DMS 273 (cell line): Measurements from ENCODE around the gene GNG12.

Experiments used
- DNase-seq: peaks from one replicate; lab custom pipeline; 2025; ENCODE audit not compliant: unreplicated experiment; lab: John Stamatoyannopoulos, UW

The GNG12 gene

GRCh38 chr1:67788238-67788790 is 45.0 kb downstream of the GNG12 start:
- DNase-seq, result no peak

- DNase-seq, result no peak
Observed at GRCh38 chr1:67787746-67788145, 45.5 kb downstream of the GNG12 start.

GRCh38 chr1:67785847-67786753 is 47.2 kb downstream of the GNG12 start:
- DNase-seq, result no peak

- no peak for DNase-seq
Observed at GRCh38 chr1:67784545-67785186, 48.6 kb downstream of the GNG12 start.

GRCh38 chr1:67780637-67781036 is 52.6 kb downstream of the GNG12 start:
- DNase-seq, result no peak

GRCh38 chr1:67777440-67777839 is 55.8 kb downstream of the GNG12 start:
- no peak for DNase-seq

- no peak for DNase-seq
Observed at GRCh38 chr1:67777016-67777415, 56.3 kb downstream of the GNG12 start.

GRCh38 chr1:67773462-67773861 is 59.8 kb downstream of the GNG12 start:
- DNase-seq, result no peak

- no peak for DNase-seq
Observed at GRCh38 chr1:67771749-67772148, 61.5 kb downstream of the GNG12 start.

GRCh38 chr1:67771152-67771551 is 62.1 kb downstream of the GNG12 start:
- DNase-seq, result peak; percentile 11

- no peak for DNase-seq
Observed at GRCh38 chr1:67769633-67770256, 63.5 kb downstream of the GNG12 start.

- DNase-seq, result no peak
Observed at GRCh38 chr1:67768480-67768879, 64.8 kb downstream of the GNG12 start.

- DNase-seq, result no peak
Observed at GRCh38 chr1:67767103-67767782, 66.0 kb downstream of the GNG12 start.

- DNase-seq, result peak; percentile 74
Observed at GRCh38 chr1:67766141-67766978, 66.9 kb downstream of the GNG12 start.

GRCh38 chr1:67764633-67765032 is 68.6 kb downstream of the GNG12 start:
- DNase-seq, result no peak

GRCh38 chr1:67761730-67762129 is 71.5 kb downstream of the GNG12 start:
- DNase-seq, result peak; percentile 15

- DNase-seq, result no peak
Observed at GRCh38 chr1:67761091-67761490, 72.2 kb downstream of the GNG12 start.

GRCh38 chr1:67760030-67760821 is 73.0 kb downstream of the GNG12 start:
- DNase-seq, result peak; percentile 83

GRCh38 chr1:67759692-67760029 is 73.6 kb downstream of the GNG12 start:
- no peak for DNase-seq
